ENCODE data around the gene SART3. TPM values are rescaled to one million over a fixed set of nuclear protein-coding genes. Genes with fewer than 3 reads are reported as not detected.

SART3 gene
- total and polyA plus RNA-seq, 9 donors = 27.9 to 55.3 (median 46.8) TPM

DNA sequence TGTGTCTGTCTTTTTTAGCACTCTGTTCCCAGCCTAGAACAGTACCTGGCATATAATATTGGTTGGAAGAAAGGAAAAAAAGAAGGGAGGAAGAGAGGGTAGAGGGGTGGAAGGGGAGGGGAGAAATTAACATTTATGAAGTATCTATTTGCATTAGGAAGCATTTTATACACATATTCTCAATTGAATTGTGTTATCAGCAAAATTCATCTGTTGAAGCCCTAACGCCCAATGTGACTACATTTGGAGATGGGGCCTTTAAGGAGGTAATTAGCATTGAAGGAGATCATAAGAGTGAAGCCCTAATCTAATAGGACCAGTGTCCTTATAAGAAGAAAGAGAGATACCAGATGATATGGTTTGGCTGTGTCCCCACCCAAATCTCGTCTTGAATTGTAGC is 76.1 kb downstream of the SART3 start:
- Histone ChIP-seq H3K36me3 (no peaks in the 10 kb centered on the region), H3K4me3 (no peak overlapping the region), H3K4me1 (ENCODE audit: insufficient read depth) (no peaks in the 10 kb centered on the region), H3K27ac (no peak overlapping the region), H3K27me3 (no peaks in the 10 kb centered on the region), H3K9me3 (no peaks in the 10 kb centered on the region)
- TF ChIP-seq EP300 (IDR thresholded peaks at IDR 0.05) (no peak), CTCF (IDR thresholded peaks at IDR 0.05) (no peak), POLR2A (IDR thresholded peaks at IDR 0.05) (no peak)
- 52 to 70% (median 63%) methylated on average over 2 of the region's 2 CpGs for WGBS, 3 donors
- no peak for DNase-seq
- intact Hi-C loops (cut with DNase I) = no loop called here

DNA sequence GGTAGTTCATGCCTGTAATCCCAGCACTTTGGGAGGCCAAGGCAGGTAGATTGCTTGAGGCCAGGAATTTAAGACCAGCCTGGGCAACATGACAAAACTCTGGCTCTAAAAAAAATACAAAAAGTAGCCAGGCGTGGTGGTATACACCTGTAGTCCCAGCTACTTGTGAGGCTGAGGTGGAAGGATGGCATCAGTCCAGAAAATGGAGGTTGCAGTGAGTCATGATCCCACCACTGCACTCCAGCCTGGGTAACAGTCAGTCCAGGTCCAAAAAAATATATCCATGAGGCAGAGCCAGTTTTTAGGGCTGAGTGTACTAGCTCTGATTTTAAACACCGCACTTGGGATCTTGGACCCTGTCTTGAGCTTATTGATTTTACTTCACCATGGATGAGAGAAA is 76.5 kb downstream of the SART3 start:
- TF ChIP-seq CTCF (IDR thresholded peaks at IDR 0.05) (no peak), POLR2A (IDR thresholded peaks at IDR 0.05) (no peak), EP300 (IDR thresholded peaks at IDR 0.05) (no peak)
- Histone ChIP-seq H3K27ac (no peak overlapping the region), H3K4me1 (ENCODE audit: insufficient read depth) (no peaks in the 10 kb centered on the region), H3K36me3 (no peaks in the 10 kb centered on the region), H3K4me3 (no peak overlapping the region), H3K9me3 (no peaks in the 10 kb centered on the region), H3K27me3 (no peaks in the 10 kb centered on the region)
- intact Hi-C loops (cut with DNase I) = no loop called here
- 76 to 86% (median 85%) methylated on average over 2 of the region's 2 CpGs for WGBS, 3 donors
- no peak for DNase-seq

DNA sequence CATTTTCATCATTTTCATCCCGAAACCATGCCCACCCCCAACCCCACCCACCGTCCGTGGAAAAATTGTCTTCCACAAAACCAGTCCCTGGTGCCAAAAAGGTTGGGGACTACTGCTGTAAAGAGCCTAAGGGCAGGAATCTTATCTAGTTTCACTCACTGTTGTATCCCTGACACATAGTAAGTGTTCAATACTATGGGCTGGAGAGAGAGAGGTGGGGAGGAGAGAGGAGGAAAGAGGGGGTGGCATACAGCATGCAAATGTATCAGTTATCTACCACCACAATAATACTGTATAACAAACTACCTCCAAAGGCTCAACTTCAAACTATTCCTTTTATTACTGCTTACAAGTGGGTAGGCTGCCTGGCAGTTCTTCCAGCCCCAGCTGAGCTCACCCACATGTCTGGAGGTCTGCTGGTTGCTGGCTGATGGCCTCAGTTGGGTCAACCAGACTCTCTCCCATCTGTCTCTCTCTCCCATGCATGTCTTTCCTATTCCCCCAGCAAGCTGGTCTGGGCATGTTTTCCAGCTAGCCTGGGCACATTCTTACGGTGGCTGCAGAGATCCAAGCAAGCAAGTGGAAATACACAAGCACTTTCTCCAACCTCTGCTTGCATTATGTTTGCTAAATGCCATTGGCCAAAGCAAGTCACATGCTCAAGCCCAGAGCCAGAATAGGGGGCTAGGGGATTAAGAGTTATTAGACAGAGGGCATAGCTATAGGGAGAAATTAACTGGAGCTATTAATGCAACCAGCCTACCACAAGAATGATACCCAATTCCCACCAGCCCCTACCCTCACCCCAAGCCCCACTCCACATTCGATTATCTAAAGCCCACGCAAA is 77.5 kb downstream of the SART3 start:
- intact Hi-C loops (cut with DNase I) = no loop called here
- no peak overlapping the region for H3K27ac ChIP-seq
- H3K4me3 ChIP-seq = no peak overlapping the region
- 53 to 75% (median 59%) methylated on average over 6 of the region's 6 CpGs for WGBS, 3 donors
- H3K4me1 ChIP-seq (ENCODE audit: insufficient read depth) = no peaks in the 10 kb centered on the region
- no peaks in the 10 kb centered on the region for H3K9me3 ChIP-seq
- H3K27me3 ChIP-seq = no peaks in the 10 kb centered on the region
- no peaks in the 10 kb centered on the region for H3K36me3 ChIP-seq
- DNase-seq = no peak
- no peak for TF ChIP-seq POLR2A (IDR thresholded peaks at IDR 0.05)
- no peak for TF ChIP-seq EP300 (IDR thresholded peaks at IDR 0.05)
- no peak for TF ChIP-seq CTCF (IDR thresholded peaks at IDR 0.05)

DNA sequence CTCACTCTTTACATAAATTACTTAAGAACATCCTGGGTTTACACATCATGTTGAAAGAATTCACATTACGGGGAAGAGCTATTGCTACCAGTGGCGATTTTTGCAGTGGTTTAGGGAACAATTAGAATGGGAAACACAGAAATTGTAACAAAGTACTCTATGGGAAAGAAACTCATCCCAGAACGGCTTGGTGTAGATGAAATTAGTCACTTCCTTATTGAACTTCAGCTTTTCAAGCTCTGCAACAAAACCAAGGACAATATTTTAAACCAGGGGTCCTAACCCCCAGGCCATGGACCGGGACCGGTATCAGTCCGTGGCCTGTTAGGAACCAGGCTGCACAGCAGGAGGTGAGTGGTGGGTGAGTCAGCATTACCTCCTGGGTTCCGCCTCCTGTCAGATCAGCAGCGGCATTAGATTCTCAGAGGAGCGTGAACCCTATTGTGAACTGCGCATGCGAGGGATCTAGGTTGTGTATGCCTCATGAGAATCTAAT is 78.2 kb downstream of the SART3 start:
- H3K4me3 ChIP-seq = no peak overlapping the region
- TF ChIP-seq POLR2A (IDR thresholded peaks at IDR 0.05) (no peak), CTCF (IDR thresholded peaks at IDR 0.05) (no peak), EP300 (IDR thresholded peaks at IDR 0.05) (no peak)
- H3K27me3 ChIP-seq = no peaks in the 10 kb centered on the region
- H3K36me3 ChIP-seq = no peaks in the 10 kb centered on the region
- H3K4me1 ChIP-seq (ENCODE audit: insufficient read depth) = no peaks in the 10 kb centered on the region
- intact Hi-C loops (cut with DNase I) = no loop called here
- WGBS, 3 donors = 57 to 74% (median 65%) methylated on average over 11 of the region's 11 CpGs
- H3K27ac ChIP-seq = no peak overlapping the region
- H3K9me3 ChIP-seq = no peaks in the 10 kb centered on the region
- no peak for DNase-seq
